IMR-90 (cell line): Measurements from ENCODE around the gene LDB1. TPM values are rescaled to one million over a fixed set of nuclear protein-coding genes. Genes with fewer than 3 reads are reported as not detected.

Source experiments
- ATAC-seq: fragments of 200-7000 bp; cut with Tn5 transposase; 2 replicates; pipeline ENCODE4 v1.9.1; 2020; ENCODE audit warnings: low read depth, mild to moderate bottlenecking, moderate library complexity
- BruUV-seq: library from RNA; stranded (reverse); fragments of 400-500 nt; replicated peaks from 2 replicates; lab custom pipeline; 2021; lab: Mats Ljungman, UMichigan
- CTCF ChIA-PET: fragments of 300-600 bp; formaldehyde crosslinking; extraction: SDS; loops from one replicate; lab custom pipeline; 2021; ENCODE audit warnings: antibody characterized with exemption; lab: Yijun Ruan, JAX
- POLR2A ChIA-PET: fragments of 300-600 bp; sonication (Branson Sonifier 250); formaldehyde crosslinking; loops from one replicate; lab custom pipeline; 2022; ENCODE audit warnings: antibody characterized with exemption; ENCODE audit not compliant: unreplicated experiment; lab: Charles Lee
- DNase-seq: peaks from one replicate; pipeline ENCODE4 v3.0.0; 2013
- H2AFZ ChIP-seq: replicated peaks from 2 replicates; pipeline ENCODE3; 2013; ENCODE audit warnings: low read length, mild to moderate bottlenecking; ENCODE audit not compliant: poor library complexity
- H2AK5ac ChIP-seq: 2 replicates; pipeline ENCODE4 v1.6.1; 2013; ENCODE audit warnings: low read depth, low read length, inconsistent platforms
- H2AK9ac ChIP-seq: replicated peaks from 2 replicates; pipeline ENCODE3; 2013; ENCODE audit warnings: mild to moderate bottlenecking, low read depth, low read length, moderate library complexity; ENCODE audit not compliant: poor library complexity
- H2BK120ac ChIP-seq: 2 replicates; pipeline ENCODE4 v1.6.1; 2013; ENCODE audit warnings: low read depth, low read length, inconsistent platforms
- H2BK15ac ChIP-seq: 3 replicates; pipeline ENCODE4 v1.6.1; 2013; ENCODE audit warnings: low read depth, low read length, inconsistent platforms
- H2BK20ac ChIP-seq: 2 replicates; pipeline ENCODE4 v1.6.1; 2013; ENCODE audit warnings: low read depth, mild to moderate bottlenecking, inconsistent platforms, low read length, moderate library complexity
- H2BK5ac ChIP-seq: 2 replicates; pipeline ENCODE4 v1.6.1; 2013; ENCODE audit warnings: mild to moderate bottlenecking, low read depth, low read length, inconsistent platforms; ENCODE audit not compliant: poor library complexity, severe bottlenecking
- H3K14ac ChIP-seq: replicated peaks from 2 replicates; pipeline ENCODE4 v1.6.1; 2013; ENCODE audit warnings: low read depth, low read length, inconsistent platforms
- H3K18ac ChIP-seq: 2 replicates; pipeline ENCODE4 v1.6.1; 2013; ENCODE audit warnings: low read depth, low read length, control low read depth
- H3K23ac ChIP-seq: 2 replicates; pipeline ENCODE4 v1.6.1; 2013; ENCODE audit warnings: low read depth, low read length, inconsistent platforms
- H3K27ac ChIP-seq: 2 replicates; pipeline ENCODE4 v1.5.1; 2013; ENCODE audit warnings: mild to moderate bottlenecking, control low read depth, low read length; ENCODE audit not compliant: insufficient read depth
- H3K27me3 ChIP-seq: 2 replicates; pipeline ENCODE4 v1.6.1; 2013; ENCODE audit warnings: low read length; ENCODE audit not compliant: control insufficient read depth, insufficient read depth
- H3K36me3 ChIP-seq: 2 replicates; pipeline ENCODE4 v1.6.1; 2013; ENCODE audit warnings: low read length, mixed read lengths; ENCODE audit not compliant: control insufficient read depth, insufficient read depth
- H3K4ac ChIP-seq: 2 replicates; pipeline ENCODE4 v1.6.1; 2013; ENCODE audit warnings: low read depth, low read length, inconsistent platforms
- H3K4me1 ChIP-seq: 2 replicates; pipeline ENCODE4 v1.6.1; 2013; ENCODE audit warnings: low read length, mixed read lengths; ENCODE audit not compliant: control insufficient read depth, insufficient read depth
- H3K4me2 ChIP-seq: 2 replicates; pipeline ENCODE4 v1.6.1; 2013; ENCODE audit warnings: low read depth, mild to moderate bottlenecking, control low read depth, low read length, moderate library complexity
- H3K4me3 ChIP-seq: 2 replicates; pipeline ENCODE4 v1.5.1; 2013; ENCODE audit warnings: low read depth, mild to moderate bottlenecking, control low read depth, low read length, moderate library complexity; ENCODE audit not compliant: insufficient read depth
- H3K56ac ChIP-seq: 2 replicates; pipeline ENCODE4 v1.6.1; 2013; ENCODE audit warnings: low read length, inconsistent platforms; ENCODE audit not compliant: insufficient read depth; ENCODE audit errors: extremely low read depth
- H3K79me1 ChIP-seq, 2 experiments: 2 replicates each; pipeline ENCODE4 v1.6.1; 2013; ENCODE audit warnings: low read length in 2 of 2, inconsistent platforms in 1 of 2, low read depth in 1 of 2
- H3K9ac ChIP-seq: 2 replicates; pipeline ENCODE4 v1.6.1; 2013; ENCODE audit warnings: low read depth, low read length, control low read depth
- H3K9me1 ChIP-seq: 2 replicates; pipeline ENCODE4 v1.6.1; 2013; ENCODE audit warnings: low read length, inconsistent platforms; ENCODE audit not compliant: insufficient read depth
- H3K9me3 ChIP-seq: 2 replicates; pipeline ENCODE4 v1.6.1; 2013; ENCODE audit warnings: low read length; ENCODE audit not compliant: control insufficient read depth, insufficient read depth
- H4K20me1 ChIP-seq: 2 replicates; pipeline ENCODE4 v1.6.1; 2013; ENCODE audit warnings: low read length, inconsistent platforms; ENCODE audit not compliant: insufficient read depth
- H4K5ac ChIP-seq: 2 replicates; pipeline ENCODE4 v1.6.1; 2013; ENCODE audit warnings: mild to moderate bottlenecking, low read depth, low read length, control low read depth
- H4K8ac ChIP-seq, 2 experiments: 2 replicates each; pipeline ENCODE4 v1.6.1; 2013; ENCODE audit warnings: low read depth in 2 of 2, low read length in 2 of 2, control low read depth in 1 of 2, inconsistent platforms in 1 of 2
- H4K91ac ChIP-seq: 2 replicates; pipeline ENCODE4 v1.6.1; 2013; ENCODE audit warnings: low read depth, low read length, inconsistent platforms; ENCODE audit not compliant: insufficient read depth
- MAFK ChIP-seq: IDR thresholded peaks from 2 replicates; pipeline ENCODE4 v1.6.1; 2012; ENCODE audit warnings: low read depth, low read length, improper control_type of control experiment
- MAZ ChIP-seq: IDR thresholded peaks from 2 replicates; pipeline ENCODE4 v1.6.1; 2012; ENCODE audit warnings: low read depth, mild to moderate bottlenecking, low read length, improper control_type of control experiment, moderate library complexity, borderline replicate concordance
- MXI1 ChIP-seq: IDR thresholded peaks from 2 replicates; pipeline ENCODE4 v1.6.1; 2012; ENCODE audit warnings: low read depth, mild to moderate bottlenecking, low read length, moderate library complexity, borderline replicate concordance
- POLR2A ChIP-seq: IDR thresholded peaks from 2 replicates; pipeline ENCODE4 v1.6.1; 2012; ENCODE audit warnings: mild to moderate bottlenecking, low read depth, low read length
- WGBS, 2 experiments: methylation state at CpG; one replicate each; pipeline versions ENCODE4 v1.1.5 to v1.1.7; 2013; ENCODE audit warnings: missing lambda C conversion rate in 2 of 2; ENCODE audit not compliant: insufficient read length in 1 of 2; ENCODE audit errors: extremely low coverage in 2 of 2; 5-methylcytosine and 5-hydroxymethylcytosine counted together
- dilution Hi-C: fragments of 300-500 bp; cut with HindIII; formaldehyde crosslinking; loops from one replicate; pipeline ENCODE4 v1.14.3; 2018; ENCODE audit warnings: low sequenced_read_pairs; ENCODE audit not compliant: unreplicated experiment
- in situ Hi-C: fragments of 300-500 bp; cut with MboI; formaldehyde crosslinking; loops from 3 replicates; pipeline ENCODE4 v1.14.3; 2019; ENCODE audit warnings: low sequenced_read_pairs, inconsistent platforms, mixed read lengths
- intact Hi-C: fragments of 100-400 bp; cut with micrococcal nuclease; formaldehyde crosslinking; loops from 2 replicates; pipeline ENCODE4 v1.10.0; 2022
- polyA plus RNA-seq, 3 experiments: library from polyadenylated mRNA; depleted of rRNA; stranded (reverse); fragments of >200 nt; gene quantifications; 2 replicates each; pipeline ENCODE4 v1.2.3, GENCODE V29; 2012; ENCODE audit warnings: low replicate concordance in 1 of 3
- total RNA-seq: library from RNA; depleted of rRNA; stranded (reverse); fragments of >200 nt; gene quantifications from 2 replicates; pipeline ENCODE4 v1.2.3, GENCODE V29; 2012

The LDB1 gene
- total and polyA plus RNA-seq, 2 of the 4 experiments (the other 2 are of a cell fraction): 47.9 to 92.4 TPM

DNA sequence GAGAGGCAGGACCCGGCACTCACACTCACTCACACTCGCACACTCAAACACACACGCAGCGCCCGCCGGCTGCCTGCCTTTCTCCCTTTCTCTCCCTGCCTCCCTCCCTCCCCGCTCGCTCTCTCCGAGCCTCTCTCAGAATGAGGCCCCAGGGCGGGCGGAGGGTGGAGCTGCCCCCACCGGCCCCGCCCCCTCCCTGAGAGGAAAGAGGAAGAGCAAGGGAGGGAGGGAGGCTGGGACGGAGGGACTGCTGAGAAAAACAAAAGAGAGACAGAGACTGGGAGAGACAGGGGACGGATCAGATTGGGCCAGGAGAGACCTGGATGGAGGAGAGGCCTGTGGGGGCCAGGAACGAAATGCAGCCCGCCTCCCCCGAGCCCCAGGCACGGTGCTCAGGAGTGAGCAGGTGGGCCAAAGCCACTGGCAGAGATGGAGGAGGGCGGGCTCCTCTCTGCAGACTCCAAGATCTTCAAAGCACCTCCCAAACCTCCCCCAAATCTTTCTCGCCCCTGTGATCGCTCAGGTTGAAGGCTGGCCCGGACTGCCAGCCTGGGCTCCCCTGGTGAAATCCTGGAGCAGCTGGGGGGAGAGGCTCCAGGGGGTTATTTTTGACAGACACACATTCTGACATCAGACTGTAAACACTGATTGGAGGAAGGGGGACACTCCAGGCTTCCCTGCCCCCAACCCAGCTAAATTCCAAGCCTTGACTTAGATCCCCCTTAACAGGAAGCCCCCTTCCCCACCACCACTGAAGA lies 5.1 kb downstream of the LDB1 start:
- Histone ChIP-seq H2AK9ac (peak overlapping the region; percentile 97), H3K18ac (peak overlapping the region; percentile 26; the same call in 1 of the 2 replicates), H3K9me1 (peaks cover 25% of the 10 kb centered on the region), H3K36me3 (peaks cover 18% of the 10 kb centered on the region), H3K27me3 (no peaks in the 10 kb centered on the region), H4K8ac (peak overlapping the region in 1 of 2 experiments; percentile 92; a peak in 2 of 4 replicates), H3K4me1 (peaks cover 36% of the 10 kb centered on the region), H3K79me1 (peaks cover 25 to 81% of the 10 kb centered on the region in 2 experiments; a peak in 3 of 4 replicates), H3K4me3 (peak overlapping the region; percentile 92), H3K56ac (no peak overlapping the region), H4K20me1 (peaks cover 59% of the 10 kb centered on the region), H3K4me2 (peak overlapping the region; percentile 94), H2AFZ (peak overlapping the region; percentile 90), H2BK15ac (no peak overlapping the region), H3K23ac (peak overlapping the region; percentile 58; the same call in 1 of the 2 replicates), H2AK5ac (peak overlapping the region; percentile 78; the same call in 1 of the 2 replicates), H3K14ac (peak overlapping the region; percentile 59; the same call in 1 of the 2 replicates), H4K5ac (peak overlapping the region; percentile 83; the same call in 1 of the 2 replicates), H3K9ac (peak overlapping the region; percentile 98), H2BK5ac (peak overlapping the region; percentile 92), H3K27ac (peak overlapping the region; percentile 85), H4K91ac (peak overlapping the region; percentile 71), H3K4ac (peak overlapping the region; percentile 82), H2BK120ac (0 out of 2 replicates have a peak overlapping the region, but pooled peaks have one; percentile 16), H2BK20ac (no peak overlapping the region), H3K9me3 (no peaks in the 10 kb centered on the region)
- WGBS, 2 experiments: no CpG with 5 or more reads among the region's 23 CpGs
- TF ChIP-seq POLR2A (peak; percentile 71), MAFK (no peak), MAZ (peak; percentile 98; the same call in 1 of the 2 replicates), MXI1 (0 out of 2 replicates have a peak, but pooled peaks have one; percentile 29)
- POLR2A ChIA-PET: interaction anchor here (0.7 kb wide), 1 partner anchor 231 kb away, joined by 5 read pairs; no protein-coding TSS in a partner anchor
- no TSS peak for BruUV-seq
- in situ Hi-C loops: no loop called here
- DNase-seq (peak; percentile 65), ATAC-seq (peak; percentile 77)
- intact Hi-C loops: no loop called here
- CTCF ChIA-PET: no interaction called here
- dilution Hi-C loops: no loop called here
